H1 (cell line): ENCODE data around the gene MYO5B. TPM values are rescaled to one million over a fixed set of nuclear protein-coding genes. Genes with fewer than 3 reads are reported as not detected.

Experiments used
- CTCF ChIA-PET: fragments of 300-600 bp; sonication (Branson Sonifier 250); formaldehyde crosslinking; loops from one replicate; lab custom pipeline; 2021; ENCODE audit not compliant: partially characterized antibody; lab: Charles Lee
- POLR2A ChIA-PET: fragments of 300-600 bp; sonication (Branson Sonifier 250); formaldehyde crosslinking; loops from one replicate; lab custom pipeline; 2021; ENCODE audit warnings: inconsistent platforms; ENCODE audit not compliant: partially characterized antibody; lab: Charles Lee
- DNase-seq, 2 experiments: peaks; one replicate each; pipeline versions ENCODE4 v3.0.0 to v3.0.0-alpha.2; 2010 to 2022; ENCODE audit warnings: low spot score in 2 of 2, low read depth in 1 of 2, mixed read lengths in 1 of 2
- FAIRE-seq: peaks from 2 replicates; lab custom pipeline; 2011; peaks lifted over from hg19 to GRCh38; lab: Jason Lieb, UNC
- H2AFZ ChIP-seq: 2 replicates; pipeline ENCODE4 v1.8.1; 2012; ENCODE audit warnings: low read length, inconsistent platforms
- H2AK5ac ChIP-seq: 2 replicates; pipeline ENCODE4 v1.6.1; 2013; ENCODE audit warnings: low read depth, low read length
- H2BK120ac ChIP-seq: replicated peaks from 2 replicates; pipeline ENCODE3; 2013; ENCODE audit warnings: low read depth, low read length, inconsistent platforms
- H2BK12ac ChIP-seq: 2 replicates; pipeline ENCODE4 v1.6.1; 2013; ENCODE audit warnings: low read depth, low read length
- H2BK15ac ChIP-seq: 2 replicates; pipeline ENCODE4 v1.6.1; 2013; ENCODE audit warnings: low read length
- H2BK20ac ChIP-seq: 2 replicates; pipeline ENCODE4 v1.6.1; 2013; ENCODE audit warnings: low read length
- H2BK5ac ChIP-seq: 2 replicates; pipeline ENCODE4 v1.6.1; 2013; ENCODE audit warnings: low read depth, low read length
- H3K14ac ChIP-seq: 2 replicates; pipeline ENCODE4 v1.6.1; 2013; ENCODE audit warnings: inconsistent platforms; ENCODE audit not compliant: insufficient read length
- H3K18ac ChIP-seq: 2 replicates; pipeline ENCODE4 v1.6.1; 2013; ENCODE audit warnings: low read length; ENCODE audit errors: extremely low read depth
- H3K23ac ChIP-seq: 2 replicates; pipeline ENCODE4 v1.6.1; 2013; ENCODE audit warnings: inconsistent platforms; ENCODE audit not compliant: insufficient read length
- H3K23me2 ChIP-seq: 2 replicates; pipeline ENCODE4 v1.6.1; 2013; ENCODE audit warnings: low read depth, low read length
- H3K27ac ChIP-seq: 2 replicates; pipeline ENCODE4 v1.6.1; 2011; ENCODE audit warnings: low read depth, low read length, inconsistent platforms
- H3K27me3 ChIP-seq, 4 experiments: replicated peaks in 1 of 4; 1 replicate in 1 of 4; 2 replicates in 3 of 4; pipeline versions ENCODE4 v1.6.1 to v1.8.1; 2011 to 2013; ENCODE audit warnings: low read length in 3 of 4, mild to moderate bottlenecking in 3 of 4, inconsistent platforms in 2 of 4, mixed read lengths in 2 of 4, moderate library complexity in 1 of 4; ENCODE audit not compliant: control insufficient read depth in 3 of 4, insufficient read depth in 3 of 4; ENCODE audit errors: extremely low read depth in 1 of 4
- H3K36me3 ChIP-seq, 4 experiments: 2 replicates each; pipeline versions ENCODE4 v1.6.1 to v1.8.1; 2011 to 2013; ENCODE audit warnings: mild to moderate bottlenecking in 4 of 4, low read length in 3 of 4, moderate library complexity in 2 of 4, control low read depth in 1 of 4, inconsistent platforms in 1 of 4; ENCODE audit not compliant: insufficient read depth in 4 of 4, control insufficient read depth in 2 of 4
- H3K4ac ChIP-seq: replicated peaks from 2 replicates; pipeline ENCODE3; 2013; ENCODE audit warnings: low read length, low read depth, mixed read lengths, inconsistent platforms; ENCODE audit not compliant: insufficient read length
- H3K4me1 ChIP-seq, 4 experiments: replicated peaks in 1 of 4; 1 replicate in 1 of 4; 2 replicates in 3 of 4; pipeline versions ENCODE4 v1.6.1 to v1.8.1; 2011 to 2013; ENCODE audit warnings: low read length in 3 of 4, inconsistent platforms in 2 of 4, mixed read lengths in 1 of 4; ENCODE audit not compliant: insufficient read depth in 4 of 4, control insufficient read depth in 3 of 4
- H3K4me2 ChIP-seq, 2 experiments: 2 replicates each; pipeline versions ENCODE4 v1.6.1 to v1.8.1; 2011 to 2013; ENCODE audit warnings: low read depth in 2 of 2, low read length in 2 of 2, control low read depth in 1 of 2, inconsistent platforms in 1 of 2, mild to moderate bottlenecking in 1 of 2; ENCODE audit not compliant: insufficient read depth in 1 of 2
- H3K4me3 ChIP-seq, 4 experiments: fragments of 200-600, 300-600 bp in 1 of 4; sonication (generic), shearing (Covaris generic), sonication (Bioruptor Twin) in 1 of 4; 2 replicates each; pipeline versions ENCODE4 v1.5.1 to v1.8.1; 2011 to 2016; ENCODE audit warnings: low read length in 4 of 4, low read depth in 3 of 4, control low read depth in 2 of 4, inconsistent platforms in 2 of 4, mild to moderate bottlenecking in 2 of 4, mixed read lengths in 1 of 4, moderate library complexity in 1 of 4; ENCODE audit not compliant: insufficient read depth in 2 of 4; ENCODE audit errors: extremely low read depth in 1 of 4
- H3K56ac ChIP-seq: replicated peaks from 2 replicates; pipeline ENCODE3; 2013; ENCODE audit warnings: low read depth, mild to moderate bottlenecking, mixed read lengths, low read length, inconsistent platforms; ENCODE audit not compliant: insufficient read length
- H3K79me1 ChIP-seq: 2 replicates; pipeline ENCODE4 v1.6.1; 2013; ENCODE audit warnings: low read depth, low read length, control low read depth
- H3K79me2 ChIP-seq, 2 experiments: 2 replicates each; pipeline versions ENCODE4 v1.6.1 to v1.8.1; 2012 to 2013; ENCODE audit warnings: low read length in 2 of 2, mild to moderate bottlenecking in 2 of 2, inconsistent platforms in 1 of 2; ENCODE audit not compliant: insufficient read depth in 2 of 2, control insufficient read depth in 1 of 2
- H3K9ac ChIP-seq, 4 experiments: replicated peaks in 1 of 4; 1 replicate in 1 of 4; 2 replicates in 3 of 4; pipeline versions ENCODE4 v1.6.1 to v1.8.1; 2011 to 2013; ENCODE audit warnings: low read depth in 3 of 4, low read length in 3 of 4, control low read depth in 2 of 4, mild to moderate bottlenecking in 2 of 4, moderate library complexity in 2 of 4, inconsistent platforms in 1 of 4; ENCODE audit errors: extremely low read depth in 1 of 4
- H3K9me3 ChIP-seq, 2 experiments: 2 replicates each; pipeline versions ENCODE4 v1.6.1 to v1.8.1; 2012 to 2013; ENCODE audit warnings: mild to moderate bottlenecking in 2 of 2, moderate library complexity in 2 of 2, control low read depth in 1 of 2, inconsistent platforms in 1 of 2, low read depth in 1 of 2, low read length in 1 of 2, mixed read lengths in 1 of 2; ENCODE audit not compliant: insufficient read depth in 2 of 2
- H4K20me1 ChIP-seq, 2 experiments: replicated peaks in 1 of 2; 2 replicates each; pipeline versions ENCODE3 to v1.8.1; 2011 to 2013; ENCODE audit warnings: inconsistent platforms in 2 of 2, low read length in 2 of 2, mild to moderate bottlenecking in 1 of 2; ENCODE audit not compliant: insufficient read depth in 2 of 2, control insufficient read depth in 1 of 2
- H4K5ac ChIP-seq: 2 replicates; pipeline ENCODE4 v1.6.1; 2013; ENCODE audit warnings: low read length, low read depth, mixed read lengths, inconsistent platforms; ENCODE audit not compliant: insufficient read length
- H4K8ac ChIP-seq: 2 replicates; pipeline ENCODE4 v1.8.0; 2013; ENCODE audit warnings: mild to moderate bottlenecking, moderate library complexity, low read length, inconsistent platforms; ENCODE audit not compliant: insufficient read depth; ENCODE audit errors: extremely low read depth
- H4K91ac ChIP-seq: replicated peaks from 2 replicates; pipeline ENCODE3; 2013; ENCODE audit warnings: low read length, mixed read lengths, inconsistent platforms; ENCODE audit not compliant: insufficient read length
- EP300 ChIP-seq, 2 experiments: IDR thresholded peaks; 1 replicate in 1 of 2; 2 replicates in 1 of 2; pipeline ENCODE4 v1.6.1; 2011 to 2012; ENCODE audit warnings: low read depth in 2 of 2, low read length in 2 of 2, mild to moderate bottlenecking in 2 of 2, borderline replicate concordance in 1 of 2, inconsistent platforms in 1 of 2, moderate library complexity in 1 of 2
- WGBS, 2 experiments: shearing (Covaris generic) in 1 of 2; methylation state at CpG; one replicate each; pipeline versions ENCODE4 v1.1.6 to v1.1.7; 2013 to 2015; ENCODE audit warnings: low lambda C conversion rate in 2 of 2, mixed read lengths in 2 of 2, inconsistent platforms in 1 of 2, low coverage in 1 of 2, missing lambda C conversion rate in 1 of 2; ENCODE audit not compliant: insufficient replicate concordance in 2 of 2, insufficient coverage in 1 of 2, insufficient read length in 1 of 2; ENCODE audit errors: extremely low coverage in 1 of 2, missing lambda C conversion rate in 1 of 2; 5-methylcytosine and 5-hydroxymethylcytosine counted together
- polyA plus RNA-seq, 7 experiments: library from polyadenylated mRNA; depleted of rRNA in 3 of 7; stranded (reverse) in 5 of 7; unstranded in 2 of 7; fragments of >200 nt in 5 of 7; fragments of 200-250 nt in 2 of 7; gene quantifications; 1 replicate in 5 of 7; 2 replicates in 1 of 7; 4 replicates in 1 of 7; pipeline versions ENCODE4 v1.2.1 to v1.2.3, GENCODE V29; 2011 to 2013; ENCODE audit warnings: missing spikeins in 2 of 7, mixed read lengths in 2 of 7
- total RNA-seq: library from RNA; stranded (reverse); fragmentation: NEBNext Ultra II Directional; extraction: Animal tissue kit (Norgen Biotek cat#: 25700); gene quantifications from 2 replicates; pipeline ENCODE4 v1.2.1, GENCODE V29; 2021

MYO5B gene
- total and polyA plus RNA-seq, 2 of the 8 experiments (the other 6 are each of a cell fraction or from before 2014, with no cell fraction given): 6.4 to 7.7 TPM

DNA sequence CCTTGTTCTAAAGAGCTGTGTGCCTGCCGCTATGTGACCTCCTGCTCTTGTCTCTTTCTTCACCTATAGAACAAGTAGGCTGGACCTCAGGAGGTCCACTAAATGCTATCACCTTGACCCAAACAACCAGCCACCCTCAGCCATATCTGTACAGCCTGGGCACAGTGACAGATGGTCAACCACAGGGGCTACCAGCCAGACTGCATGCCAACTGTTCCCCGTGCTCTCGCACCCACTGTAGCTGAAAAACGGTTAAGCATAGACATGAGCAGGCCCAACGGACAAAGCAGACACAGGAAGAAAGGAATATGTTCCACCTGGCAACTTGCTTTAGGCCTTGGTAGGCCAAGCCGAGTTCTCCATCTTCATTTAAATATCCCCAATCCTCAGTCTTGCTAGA lies 338.5 kb downstream of the MYO5B start:
- no peak overlapping the region for H2BK20ac ChIP-seq
- no peak overlapping the region for H3K27ac ChIP-seq
- peaks cover 0 to 5% (median 3%) of the 10 kb centered on the region in 4 experiments; a peak in 4 of 7 replicates for H3K4me1 ChIP-seq
- FAIRE-seq: no peak
- H3K79me1 ChIP-seq: no peaks in the 10 kb centered on the region
- no peak overlapping the region for H4K5ac ChIP-seq
- no peaks in the 10 kb centered on the region for H3K9me3 ChIP-seq
- H3K56ac ChIP-seq: no peak overlapping the region
- no peaks in the 10 kb centered on the region for H3K23me2 ChIP-seq
- no peaks in the 10 kb centered on the region for H4K20me1 ChIP-seq
- H3K9ac ChIP-seq: no peak overlapping the region
- H3K27me3 ChIP-seq: no peaks in the 10 kb centered on the region; a peak in 1 of 7 replicates
- no peak overlapping the region for H3K18ac ChIP-seq
- H2AK5ac ChIP-seq: no peak overlapping the region
- no peak overlapping the region for H2BK120ac ChIP-seq
- no peak for DNase-seq
- no peak overlapping the region for H3K23ac ChIP-seq
- no peak overlapping the region for H3K14ac ChIP-seq
- H3K4me2 ChIP-seq: no peak overlapping the region
- 88% methylated on average over 6 of the region's 6 CpGs; no CpG with 5 or more reads in 1 of the 2 experiments for WGBS, 2 experiments
- H4K8ac ChIP-seq: no peak overlapping the region
- no peak overlapping the region for H2AFZ ChIP-seq
- no peak overlapping the region for H2BK5ac ChIP-seq
- no peak overlapping the region for H3K4me3 ChIP-seq
- no peak overlapping the region for H2BK15ac ChIP-seq
- CTCF ChIA-PET: interaction anchor here (1.2 to 10.0 kb wide), 5 partner anchors 10 to 347 kb away, joined by 3 to 157 read pairs (median 10); no protein-coding TSS in a partner anchor
- POLR2A ChIA-PET: no interaction called here
- TF ChIP-seq EP300 (IDR thresholded peaks at IDR 0.05; ENCODE audit: borderline replicate concordance in 1 of 2, low read depth in 2 of 2, low read length in 2 of 2): no peak
- no peak overlapping the region for H2BK12ac ChIP-seq
- no peak overlapping the region for H3K4ac ChIP-seq
- no peaks in the 10 kb centered on the region for H3K36me3 ChIP-seq
- no peaks in the 10 kb centered on the region for H3K79me2 ChIP-seq
- H4K91ac ChIP-seq: no peak overlapping the region
